NOMO-1 (cell line): ENCODE results near the gene SYNPR.
A peak's percentile ranks its signal among the peaks of the same experiment; 100 is the strongest.
"Not testable (repeated sequence)": the region's sequence is repeated elsewhere in the genome, so short reads cannot be mapped to it uniquely, and the experiment has no call there.

Experiments used
- DNase-seq, 2 experiments: peaks; one replicate each; lab custom pipeline; 2025; ENCODE audit not compliant: unreplicated experiment in 2 of 2; lab: John Stamatoyannopoulos, UW

SYNPR gene

GRCh38 chr3:63278171-63279004 lies at the start of gene SYNPR:
SYNPR (plus strand) TSS chr3:63278308.
- no peak for DNase-seq

- DNase-seq: peak; percentile 0 to 24
These were observed 49.4 kb upstream of the SYNPR start for GRCh38 chr3:63228677-63229076.

- DNase-seq: no peak
These were observed 48.0 kb upstream of the SYNPR start for GRCh38 chr3:63230146-63230545.

DNA sequence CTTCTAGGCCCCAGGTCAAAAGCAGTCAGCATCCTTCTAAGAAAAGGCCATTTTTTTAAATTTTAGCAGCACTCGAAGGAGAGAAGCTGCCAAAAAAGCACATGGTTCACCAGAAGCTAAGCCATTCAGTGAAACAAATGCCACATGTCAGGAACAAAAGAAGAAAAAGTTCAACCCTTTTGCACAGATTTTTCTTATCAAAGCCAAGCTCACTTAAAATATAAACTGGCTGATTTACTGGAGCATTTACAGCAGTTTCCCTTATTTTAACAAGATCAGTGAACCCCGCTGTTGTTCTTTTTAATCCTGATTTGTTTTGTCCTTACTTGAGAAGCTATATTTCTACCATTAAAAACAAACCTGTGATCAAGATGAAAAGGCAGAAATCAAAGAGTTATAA lies 46.5 kb upstream of the SYNPR start:
- DNase-seq: no peak

DNA sequence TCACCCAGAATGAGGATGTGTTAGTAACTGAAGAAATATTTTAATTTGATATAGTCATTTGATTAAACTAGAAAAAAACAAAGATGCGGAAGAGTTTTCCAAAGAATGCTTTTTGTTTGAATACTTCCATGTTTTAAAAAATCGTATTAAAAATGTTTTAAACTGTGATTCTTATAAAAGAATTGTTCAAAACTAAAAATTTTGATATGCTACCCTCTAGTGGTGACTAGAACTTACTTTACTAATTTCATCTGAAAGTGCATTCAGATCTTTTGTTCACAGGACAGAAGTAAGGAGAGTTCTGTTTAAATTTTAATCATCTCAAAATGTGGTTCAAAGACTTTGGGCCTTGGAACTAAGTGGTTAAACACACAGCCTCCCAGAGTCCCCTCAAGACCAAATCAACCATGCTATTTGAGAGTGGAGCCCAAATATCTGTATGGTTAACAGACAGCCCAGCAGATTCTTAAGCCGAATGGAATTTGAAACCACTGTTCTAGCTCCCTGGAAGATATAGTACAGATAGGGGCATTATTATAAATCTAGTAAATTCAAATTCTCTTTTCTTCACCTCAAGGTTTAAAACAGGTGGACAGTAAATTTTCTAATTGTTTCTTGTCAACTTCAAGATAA lies 45.2 kb upstream of the SYNPR start:
- DNase-seq: no peak

DNA sequence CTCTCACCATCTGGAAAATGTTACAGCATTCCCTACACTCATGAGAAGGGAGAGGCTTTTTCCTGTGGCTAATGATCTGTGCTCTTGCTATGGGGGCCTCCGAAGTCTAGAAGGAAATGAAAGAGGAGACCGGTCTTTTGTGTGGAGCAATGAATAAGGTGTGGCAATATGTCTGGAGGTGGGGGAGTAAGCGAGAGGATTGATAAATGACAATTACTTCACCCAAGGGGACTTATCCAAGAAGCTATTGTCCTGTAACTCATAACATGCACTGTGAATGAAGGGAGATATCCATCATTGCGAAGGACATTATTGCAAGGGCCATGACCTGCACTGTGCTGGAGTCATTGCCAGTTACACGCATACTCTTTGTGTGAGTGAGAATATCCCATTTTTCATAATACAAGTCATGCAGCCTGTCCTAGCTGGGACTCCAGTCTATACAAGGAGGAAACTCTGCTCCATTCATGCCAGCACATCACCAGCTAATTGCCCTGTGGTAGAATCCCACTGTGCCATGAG lies 37.7 kb upstream of the SYNPR start:
- DNase-seq: no peak

DNA sequence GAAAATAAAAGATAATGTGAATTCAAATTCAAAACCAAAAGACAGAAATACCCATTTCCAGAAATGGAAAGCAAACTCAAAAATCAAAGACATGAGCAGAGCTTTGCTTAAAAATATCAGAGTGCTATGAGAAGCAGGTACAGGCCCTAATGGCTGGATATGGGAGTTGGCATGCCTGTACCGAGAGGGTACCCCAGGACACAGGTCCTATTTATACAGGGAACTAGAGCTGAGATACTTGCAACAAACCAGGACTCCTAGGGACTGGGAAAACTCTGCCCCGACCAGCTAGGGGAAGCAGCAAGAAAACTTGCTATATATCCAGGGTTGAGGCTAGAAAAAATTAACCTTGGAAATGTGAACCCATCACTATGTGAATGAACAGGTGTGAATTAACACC lies 36.0 kb upstream of the SYNPR start:
- no peak for DNase-seq

GRCh38 chr3:63244486-63244885 lies 33.6 kb upstream of the SYNPR start:
- DNase-seq: no peak

GRCh38 chr3:63245726-63246241 lies 32.3 kb upstream of the SYNPR start:
- no peak for DNase-seq

- no peak for DNase-seq
These were observed 30.1 kb upstream of the SYNPR start for GRCh38 chr3:63248015-63248414.

DNA sequence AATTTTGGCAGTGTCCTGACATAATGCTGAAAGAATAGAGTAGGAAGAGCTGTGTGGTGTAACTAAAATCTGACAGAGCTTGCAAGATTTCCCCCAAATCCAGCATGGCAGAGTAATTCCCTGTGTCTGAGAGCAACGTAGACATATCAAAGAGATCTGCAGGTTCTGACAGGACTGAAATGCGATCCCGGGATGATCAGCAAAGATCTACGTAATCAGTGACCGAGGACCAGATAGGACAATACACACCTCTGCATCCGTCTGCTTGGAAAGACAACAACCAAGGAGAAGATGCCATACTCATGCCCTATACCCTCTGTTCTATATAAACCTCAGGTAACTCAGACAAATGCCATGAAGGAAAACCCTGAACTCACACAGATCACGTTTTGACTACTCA lies 26.6 kb upstream of the SYNPR start:
- no peak for DNase-seq

DNA sequence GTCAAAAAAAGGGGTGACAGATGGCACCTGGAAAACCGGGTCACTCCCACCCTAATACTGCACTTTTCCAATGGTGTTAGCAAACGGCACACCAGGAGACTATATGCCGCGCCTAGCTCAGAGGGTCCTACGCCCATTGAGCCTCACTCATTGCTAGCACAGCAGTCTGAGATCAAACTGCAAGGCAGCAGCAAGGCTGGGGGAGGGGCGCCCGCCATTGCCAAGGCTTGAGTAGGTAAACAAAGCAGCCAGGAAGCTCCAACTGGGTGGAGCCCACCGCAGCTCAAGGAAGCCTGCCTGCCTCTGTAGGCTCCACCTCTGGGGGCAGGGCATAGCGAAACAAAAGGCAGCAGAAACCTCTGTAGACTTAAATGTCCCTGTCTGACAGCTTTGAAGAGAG lies 22.3 kb upstream of the SYNPR start:
- not testable (repeated sequence) for DNase-seq

GRCh38 chr3:63264716-63265115 lies 13.4 kb upstream of the SYNPR start:
- no peak for DNase-seq

- no peak for DNase-seq
These were observed 3.7 kb upstream of the SYNPR start for GRCh38 chr3:63274359-63274758.

DNA sequence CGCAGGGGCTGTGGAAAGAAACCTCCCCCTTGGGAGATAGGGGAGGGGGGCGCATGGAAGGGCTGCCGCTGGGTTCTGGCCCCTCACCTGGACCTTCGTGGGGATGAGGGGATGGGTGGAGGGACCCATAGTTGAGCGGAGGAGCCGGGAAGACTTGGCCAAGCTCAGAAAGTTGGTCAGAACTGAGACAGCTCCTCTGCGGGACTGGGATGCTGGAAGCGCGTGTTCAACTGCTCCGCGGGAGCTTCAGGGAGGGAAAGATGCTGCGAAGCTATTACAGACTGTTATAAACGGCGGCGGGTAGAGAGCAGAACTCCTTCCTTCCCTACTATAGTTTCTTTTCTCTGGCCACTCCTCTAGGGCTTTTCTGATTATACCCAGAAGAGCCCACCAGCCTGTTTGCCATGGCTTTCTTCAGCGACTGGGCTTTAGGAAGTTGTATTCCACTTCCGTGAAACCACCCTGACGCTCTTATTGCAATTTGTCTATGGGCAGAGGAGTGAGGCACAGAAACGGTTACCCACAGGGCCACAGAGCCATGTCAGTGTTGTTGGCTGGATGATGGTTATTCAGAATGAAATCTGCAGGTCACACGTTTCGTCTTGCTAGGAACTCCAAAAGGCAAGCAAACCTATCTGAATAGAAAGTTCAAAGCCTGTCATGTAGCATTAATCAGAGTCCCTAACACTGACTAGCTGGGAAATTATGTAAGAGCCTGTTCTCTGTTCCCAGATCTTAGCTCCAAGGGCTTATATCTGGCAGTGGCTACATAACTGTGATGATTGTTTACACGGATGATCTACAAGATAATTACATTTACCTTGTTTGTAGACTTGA lies 1.1 kb downstream of the SYNPR start:
- no peak for DNase-seq

DNA sequence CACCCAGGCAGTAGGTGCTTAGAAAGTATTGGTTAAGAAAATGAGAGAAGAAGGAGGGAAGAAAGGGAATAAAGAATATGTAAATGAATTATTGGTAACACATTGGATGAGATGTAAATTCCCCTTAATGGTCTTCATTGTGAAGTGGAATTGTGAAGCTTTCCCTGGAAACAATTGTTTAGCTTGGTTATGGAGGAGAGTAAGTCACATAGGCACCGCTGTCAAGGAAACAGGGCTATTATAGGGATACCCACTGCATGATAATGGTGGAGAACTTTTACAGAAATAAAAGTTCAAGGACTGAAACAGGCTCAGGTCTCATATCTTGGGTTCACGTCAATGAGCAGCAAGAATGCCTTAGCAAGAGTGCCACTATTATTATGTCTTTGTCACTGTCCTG lies 9.5 kb downstream of the SYNPR start:
- no peak for DNase-seq

DNA sequence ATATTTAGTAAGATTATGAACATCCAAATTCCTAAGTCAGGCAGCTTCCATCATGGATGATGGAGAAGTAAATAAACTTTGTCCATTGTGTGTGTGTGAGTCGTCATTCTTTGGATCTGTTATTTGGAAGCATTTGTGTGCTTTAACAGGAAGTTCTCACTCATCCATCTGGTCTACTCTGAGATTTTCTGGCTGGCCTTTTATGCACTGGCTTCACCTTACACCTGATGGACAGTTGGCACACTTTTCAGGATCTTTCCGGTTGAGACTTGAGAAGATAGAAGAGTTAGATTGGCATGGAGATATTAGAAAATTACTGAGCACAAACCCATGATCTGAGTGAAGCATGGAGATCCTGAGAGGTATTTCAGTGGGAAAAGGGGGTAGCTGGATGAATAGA lies 12.6 kb downstream of the SYNPR start:
- no peak for DNase-seq

GRCh38 chr3:63294332-63294731 lies 16.2 kb downstream of the SYNPR start:
- no peak for DNase-seq

GRCh38 chr3:63295356-63295755 lies 17.2 kb downstream of the SYNPR start:
- DNase-seq: no peak

DNA sequence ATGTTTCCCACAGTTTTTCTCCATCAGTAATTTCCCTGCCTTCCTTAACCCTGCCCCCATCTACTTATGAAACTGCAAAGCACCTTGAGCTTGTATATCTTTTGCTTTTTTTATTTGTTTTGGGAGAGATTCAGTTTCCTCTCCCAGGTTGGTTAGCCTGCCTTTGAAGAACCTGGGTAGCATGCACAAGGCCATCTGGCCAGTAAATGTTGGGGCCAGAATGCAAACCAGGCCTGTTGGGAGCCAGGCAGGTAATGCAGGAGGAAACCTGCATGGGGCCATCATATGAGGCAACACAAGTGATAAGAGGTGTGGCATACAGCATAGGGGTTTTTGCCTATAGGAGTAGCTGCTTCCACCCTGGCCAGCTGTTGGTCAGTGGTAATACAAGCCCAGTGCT lies 17.7 kb downstream of the SYNPR start:
- no peak for DNase-seq

GRCh38 chr3:63296249-63296648 lies 18.1 kb downstream of the SYNPR start:
- no peak for DNase-seq
